Stimulated activated naive CD8-positive, alpha-beta T cell treated with anti-CD3 and anti-CD28 coated beads, Interleukin-15, amount 100 ng/mL, for 72 hours (primary cell): ENCODE measurements around the gene DNMT3L.
"Not testable (repeated sequence)": the region's sequence is repeated elsewhere in the genome, so short reads cannot be mapped to it uniquely, and the experiment has no call there.

ENCODE experiments used
- ATAC-seq: fragments of 150-1000 bp; cut with Tn5 transposase; 2 replicates; pipeline ENCODE4 v1.10.0; 2021; ENCODE audit warnings: mild to moderate bottlenecking, moderate library complexity
- DNase-seq, 2 donors: peaks; one replicate each; pipeline ENCODE4 v3.0.0; 2021 to 2022
- H3K27ac Mint-ChIP-seq, 2 donors: one replicate each; pipeline ENCODE4 v1.8.0; 2022; ENCODE audit warnings: mild to moderate bottlenecking in 2 of 2, mixed read lengths in 2 of 2, moderate library complexity in 2 of 2
- H3K27me3 Mint-ChIP-seq: one replicate; pipeline ENCODE4 v1.8.0; 2022; ENCODE audit warnings: mixed read lengths
- H3K4me1 Mint-ChIP-seq: one replicate; pipeline ENCODE4 v1.8.0; 2022; ENCODE audit warnings: mild to moderate bottlenecking, mixed read lengths
- H3K4me3 Mint-ChIP-seq, 2 donors: one replicate each; pipeline ENCODE4 v1.8.0; 2022; ENCODE audit warnings: mild to moderate bottlenecking in 2 of 2, mixed read lengths in 2 of 2, moderate library complexity in 1 of 2
- H3K9me3 Mint-ChIP-seq, 2 donors: one replicate each; pipeline ENCODE4 v1.8.0; 2022; ENCODE audit warnings: mixed read lengths in 2 of 2

Gene DNMT3L

DNA sequence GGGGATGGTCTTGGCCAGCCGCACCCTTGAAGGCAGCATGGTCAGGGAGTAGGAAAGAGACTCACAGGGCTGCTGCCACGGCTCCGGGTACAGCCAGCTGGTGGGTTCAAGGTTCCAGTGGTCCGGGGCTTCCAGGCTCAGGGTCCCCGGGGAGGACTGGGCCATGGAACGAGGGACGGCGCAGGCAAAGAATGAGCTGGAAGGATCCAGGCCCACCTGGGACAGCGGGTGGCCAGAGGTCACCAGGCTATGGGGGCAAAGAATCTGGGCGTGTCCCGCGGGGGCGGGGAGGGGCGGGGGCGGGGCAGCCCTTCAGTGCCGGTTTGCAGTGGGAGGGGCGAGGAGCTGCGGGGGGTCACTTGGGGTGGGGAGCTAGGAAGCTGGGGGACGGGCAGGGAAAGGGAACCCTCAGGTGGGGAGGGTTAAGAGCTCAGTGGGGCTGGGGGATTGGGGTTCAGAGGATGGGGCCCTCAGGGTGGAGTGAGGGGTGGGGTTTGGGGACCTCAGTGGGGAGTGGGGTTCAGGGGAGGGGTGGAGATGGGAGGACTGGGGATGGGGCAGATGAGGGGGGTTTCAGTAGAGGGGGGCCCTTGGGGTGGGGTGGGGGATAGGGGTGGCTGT, at the start of gene DNMT3L:
Gene DNMT3L (minus strand): TSS at position 223 of the 621 bp plus-strand sequence. CDS start 638 bp downstream, outside the sequence.
- H3K27ac Mint-ChIP-seq = peak within 1 kb of the TSS in 1 of 2 donors; percentile 23

DNA sequence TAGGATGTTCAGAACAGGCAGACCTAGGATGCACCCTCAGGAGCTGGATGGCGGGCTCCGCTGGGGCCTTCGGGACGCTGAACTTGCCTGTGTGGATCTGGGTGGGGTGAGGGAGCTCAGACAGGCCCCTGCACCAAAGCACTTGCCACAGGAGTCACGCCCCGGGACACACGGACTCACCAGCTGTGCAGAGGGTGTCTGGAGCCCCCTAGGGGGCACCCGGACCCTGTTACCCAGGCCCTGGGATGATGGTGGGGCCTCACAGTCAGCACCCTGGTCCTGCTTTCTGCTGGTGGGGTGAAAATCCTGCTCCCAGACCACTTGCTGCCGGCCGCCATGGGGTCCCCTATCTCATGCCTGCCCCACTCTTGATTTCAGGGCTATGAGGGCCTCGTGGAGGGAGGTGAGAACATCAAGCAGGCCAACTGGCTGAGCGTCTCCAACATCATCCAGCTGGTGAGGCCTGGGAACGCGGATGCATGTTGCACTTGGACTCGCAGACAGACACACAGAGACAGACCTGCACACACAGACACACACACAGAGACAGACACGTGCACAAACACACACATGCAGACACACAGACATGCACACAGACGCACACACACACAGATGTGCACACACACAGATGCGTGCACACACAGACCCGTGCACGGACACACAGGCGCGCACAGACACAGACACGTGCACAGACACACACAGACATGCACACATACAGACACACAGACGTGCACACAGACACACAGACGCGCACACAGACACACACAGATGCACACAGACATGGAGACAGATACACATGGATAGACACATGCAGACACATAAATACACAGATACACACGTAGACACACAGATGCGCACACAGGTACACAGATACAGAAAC, 49.2 kb upstream of the DNMT3L start:
- DNase-seq (no peak), ATAC-seq (no peak)
- peaks cover 12% of the 10 kb centered on the region for H3K4me1 Mint-ChIP-seq
- H3K9me3 Mint-ChIP-seq = no peaks in the 10 kb centered on the region
- no peaks in the 10 kb centered on the region for H3K27me3 Mint-ChIP-seq
- H3K4me3 Mint-ChIP-seq = no peak overlapping the region
- H3K27ac Mint-ChIP-seq = no peak overlapping the region

More for the DNA sequence above, at the start of gene DNMT3L:
- ATAC-seq (peak; percentile 35), DNase-seq (no peak)
- Mint-ChIP-seq H3K4me3 (no peak within 1 kb of the TSS), H3K27me3 (no peaks in the 10 kb centered on the region), H3K4me1 (no peaks in the 10 kb centered on the region), H3K9me3 (no peaks in the 10 kb centered on the region)

DNA sequence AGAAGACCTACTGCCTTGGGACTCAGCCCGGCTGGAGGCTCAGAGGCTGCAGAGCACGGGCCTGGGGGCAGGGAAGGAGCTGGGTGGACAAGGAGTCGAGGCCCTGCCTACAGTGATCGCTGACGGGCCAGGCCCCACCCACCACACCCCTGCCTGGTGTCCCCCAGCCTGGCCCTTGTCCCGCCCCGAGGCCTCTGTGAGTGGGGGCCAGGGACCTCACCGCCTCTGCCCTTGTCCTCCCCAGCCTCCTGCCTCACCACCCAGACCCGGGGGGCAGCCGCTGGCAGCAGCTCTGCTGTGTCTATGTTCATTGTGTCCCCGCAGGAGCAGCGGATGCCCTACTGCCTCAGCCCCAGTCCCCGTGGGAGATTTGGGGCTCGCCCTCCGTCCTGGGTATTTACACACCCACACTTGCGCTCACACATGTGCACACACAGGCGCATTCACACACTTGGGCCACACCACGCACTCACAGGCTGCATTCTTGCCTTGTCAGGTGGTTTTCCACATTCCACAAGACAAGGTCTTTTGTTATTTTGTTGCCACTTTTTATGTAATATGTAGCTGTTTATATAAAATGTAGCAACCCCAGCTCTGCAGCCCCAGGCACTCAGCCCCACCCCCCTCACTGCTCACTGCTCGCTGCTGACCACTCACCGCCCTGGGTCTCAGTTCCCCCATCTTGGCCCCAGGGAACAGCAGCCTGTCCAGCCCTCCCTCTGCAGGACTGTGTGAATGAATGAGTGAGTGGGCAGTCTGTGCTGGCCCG, 45.4 kb upstream of the DNMT3L start:
- Mint-ChIP-seq H3K27me3 (no peaks in the 10 kb centered on the region), H3K9me3 (no peaks in the 10 kb centered on the region), H3K4me1 (peaks cover 39% of the 10 kb centered on the region), H3K27ac (peak overlapping the region in 1 of 2 donors; percentile 85), H3K4me3 (no peak overlapping the region)
- no peak for DNase-seq
- ATAC-seq = no peak

DNA sequence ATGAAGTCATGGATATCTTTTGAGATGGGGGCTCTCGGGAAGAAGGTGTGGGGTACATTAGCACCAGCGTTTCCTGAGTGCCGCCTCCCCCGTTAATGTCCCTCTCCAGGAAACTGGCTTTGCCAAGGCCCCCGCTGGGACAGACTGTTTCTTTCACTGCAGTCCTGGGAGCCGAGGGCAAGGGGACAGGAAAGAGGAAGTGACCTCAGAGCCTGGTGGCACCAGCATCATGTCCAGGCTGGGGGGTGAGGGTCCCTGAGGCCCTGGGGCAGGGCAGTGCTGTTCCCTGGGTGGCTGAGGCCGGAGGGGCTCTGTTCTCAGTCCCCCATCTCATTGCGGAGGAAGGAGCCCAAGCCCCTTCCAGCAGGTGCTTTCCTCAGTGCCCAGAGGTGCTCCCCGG, 44.0 kb upstream of the DNMT3L start:
- H3K27ac Mint-ChIP-seq = no peak overlapping the region
- peaks cover 53% of the 10 kb centered on the region for H3K4me1 Mint-ChIP-seq
- no peak overlapping the region for H3K4me3 Mint-ChIP-seq
- H3K9me3 Mint-ChIP-seq = no peaks in the 10 kb centered on the region
- DNase-seq = no peak
- no peak for ATAC-seq
- no peaks in the 10 kb centered on the region for H3K27me3 Mint-ChIP-seq

DNA sequence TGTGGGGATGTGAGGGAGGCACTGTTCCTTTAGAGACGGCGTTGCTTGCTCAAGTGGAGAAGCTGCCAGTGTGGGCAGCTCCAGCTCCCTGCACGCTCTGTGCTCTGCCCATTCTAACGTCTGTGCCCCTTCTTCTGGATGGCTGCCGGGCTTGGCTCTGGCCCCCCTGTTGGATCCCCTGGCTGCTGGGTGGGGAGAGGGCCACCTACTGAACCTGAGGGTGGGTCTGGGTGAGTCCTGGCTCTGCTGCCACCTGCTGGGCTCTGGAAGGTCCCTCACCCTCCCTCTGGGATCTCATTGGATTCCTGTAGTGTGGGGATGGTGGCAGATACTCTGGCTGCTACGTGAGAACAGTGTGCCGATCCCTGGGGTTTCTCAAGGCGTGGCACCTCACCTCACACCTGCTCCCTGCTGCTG, 43.2 kb upstream of the DNMT3L start:
- ATAC-seq (peak; percentile 42), DNase-seq (no peak)

GRCh38 chr21:44304011-44304616, 42.4 kb upstream of the DNMT3L start:
- H3K4me3 Mint-ChIP-seq = no peak overlapping the region
- peaks cover 59% of the 10 kb centered on the region for H3K4me1 Mint-ChIP-seq
- no peak for DNase-seq
- no peaks in the 10 kb centered on the region for H3K9me3 Mint-ChIP-seq
- ATAC-seq = no peak
- H3K27ac Mint-ChIP-seq = no peak overlapping the region
- H3K27me3 Mint-ChIP-seq = no peaks in the 10 kb centered on the region

More for the DNA sequence above, 43.2 kb upstream of the DNMT3L start:
- peaks cover 55% of the 10 kb centered on the region for H3K4me1 Mint-ChIP-seq
- H3K9me3 Mint-ChIP-seq = no peaks in the 10 kb centered on the region
- H3K4me3 Mint-ChIP-seq = no peak overlapping the region
- no peaks in the 10 kb centered on the region for H3K27me3 Mint-ChIP-seq
- peak overlapping the region; percentile 27 to 86 for H3K27ac Mint-ChIP-seq

DNA sequence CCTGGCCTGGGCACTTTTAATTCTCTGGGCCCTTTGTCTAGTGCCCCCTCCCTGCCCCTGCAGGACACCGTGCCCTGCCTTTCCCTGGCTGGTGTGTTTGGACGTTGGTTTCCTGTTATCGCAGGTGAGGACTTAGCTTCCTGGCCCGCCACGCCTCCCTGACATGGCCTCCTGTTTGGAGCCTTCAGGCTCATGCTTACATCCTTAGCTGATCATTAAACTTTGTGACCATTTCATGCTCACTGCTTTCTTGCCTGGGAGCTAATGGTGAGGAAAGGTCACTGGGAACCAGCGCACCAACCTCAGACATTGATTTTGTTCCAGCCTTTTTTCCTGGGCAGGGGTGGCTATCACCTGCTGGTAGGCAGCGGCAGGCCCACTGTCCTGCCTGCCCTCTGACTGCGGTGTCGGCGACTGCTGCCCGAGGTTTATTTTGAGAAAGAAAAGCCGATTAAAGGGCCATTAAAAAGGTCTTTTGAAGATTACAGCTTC, 41.8 kb upstream of the DNMT3L start:
- ATAC-seq = no peak

DNA sequence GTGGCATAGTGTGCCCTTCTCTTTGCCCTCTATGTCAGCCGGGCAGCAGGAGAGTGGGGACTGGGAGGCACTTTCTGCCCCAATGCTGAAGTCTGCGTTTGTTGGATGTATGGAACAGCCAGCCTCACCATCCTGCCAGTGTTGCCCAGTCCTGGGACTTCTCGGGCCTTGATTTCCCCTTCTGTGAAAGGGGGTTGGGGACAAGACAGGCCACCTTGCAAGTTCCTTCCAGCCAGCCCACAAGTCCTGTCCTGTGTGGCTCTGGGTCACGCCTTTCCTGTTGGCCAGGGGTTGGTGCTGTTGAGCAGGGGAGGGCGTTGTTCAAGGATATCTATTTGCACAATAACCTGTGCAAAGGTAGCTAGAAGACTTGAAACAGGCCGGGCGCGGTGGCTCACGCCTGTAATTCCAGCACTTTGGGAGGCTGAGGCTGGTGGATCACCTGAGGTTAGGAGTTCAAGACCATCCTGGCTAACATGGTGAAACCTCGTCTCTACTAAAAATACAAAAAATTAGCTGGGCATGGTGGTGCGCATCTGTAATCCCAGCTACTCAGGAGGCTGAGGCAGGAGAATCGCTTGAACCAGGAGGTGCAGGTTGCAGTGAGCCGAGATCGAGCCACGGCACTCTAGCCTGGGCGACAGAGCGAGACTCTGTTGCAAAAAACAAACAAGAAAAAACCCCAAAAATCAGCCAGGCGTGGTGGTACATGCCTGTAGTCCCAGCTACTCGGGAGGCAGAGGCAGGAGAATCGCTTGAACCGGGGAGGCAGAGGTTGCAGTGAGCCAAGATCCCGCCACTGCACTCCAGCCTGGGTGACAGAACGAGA, 41.1 kb upstream of the DNMT3L start:
- H3K27ac Mint-ChIP-seq, H3K27me3 Mint-ChIP-seq, DNase-seq, H3K9me3 Mint-ChIP-seq, ATAC-seq: not testable (repeated sequence)
- H3K4me3 Mint-ChIP-seq = peak overlapping the region in 1 of 2 donors; percentile 91
- peaks cover 69% of the 10 kb centered on the region for H3K4me1 Mint-ChIP-seq

More for the DNA sequence above, 41.8 kb upstream of the DNMT3L start:
- no peaks in the 10 kb centered on the region for H3K9me3 Mint-ChIP-seq
- no peaks in the 10 kb centered on the region for H3K27me3 Mint-ChIP-seq
- peak overlapping the region; percentile 48 to 75 for H3K27ac Mint-ChIP-seq
- peaks cover 65% of the 10 kb centered on the region for H3K4me1 Mint-ChIP-seq
- DNase-seq = no peak
- peak overlapping the region in 1 of 2 donors; percentile 35 for H3K4me3 Mint-ChIP-seq

DNA sequence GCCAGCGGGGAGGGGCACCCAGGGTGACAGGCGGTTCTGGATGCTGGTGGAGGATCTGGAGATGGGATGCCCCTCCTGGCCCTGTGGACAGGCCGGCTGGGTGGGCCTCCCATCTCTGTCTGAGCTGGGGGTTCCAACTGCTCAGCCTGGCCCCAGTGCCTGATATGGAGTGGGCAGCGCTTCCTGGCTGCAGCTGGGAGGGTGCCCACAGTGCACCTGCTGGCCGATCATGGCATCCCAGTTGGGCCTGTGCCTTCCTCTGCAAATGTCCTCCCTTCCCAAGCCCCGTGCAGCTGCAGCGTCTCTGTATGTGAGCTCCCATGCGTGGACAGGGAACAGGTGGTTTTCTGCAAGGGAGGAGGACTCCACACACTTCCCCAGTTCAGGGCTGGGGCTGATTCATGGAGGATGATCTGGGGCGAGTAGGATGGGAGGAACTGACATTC, 40.3 kb upstream of the DNMT3L start:
- ATAC-seq = no peak
- peak overlapping the region in 1 of 2 donors; percentile 27 for H3K27ac Mint-ChIP-seq
- no peaks in the 10 kb centered on the region for H3K9me3 Mint-ChIP-seq
- H3K4me1 Mint-ChIP-seq = peaks cover 67% of the 10 kb centered on the region
- no peak for DNase-seq
- H3K27me3 Mint-ChIP-seq = no peaks in the 10 kb centered on the region
- H3K4me3 Mint-ChIP-seq = peak overlapping the region in 1 of 2 donors; percentile 91

DNA sequence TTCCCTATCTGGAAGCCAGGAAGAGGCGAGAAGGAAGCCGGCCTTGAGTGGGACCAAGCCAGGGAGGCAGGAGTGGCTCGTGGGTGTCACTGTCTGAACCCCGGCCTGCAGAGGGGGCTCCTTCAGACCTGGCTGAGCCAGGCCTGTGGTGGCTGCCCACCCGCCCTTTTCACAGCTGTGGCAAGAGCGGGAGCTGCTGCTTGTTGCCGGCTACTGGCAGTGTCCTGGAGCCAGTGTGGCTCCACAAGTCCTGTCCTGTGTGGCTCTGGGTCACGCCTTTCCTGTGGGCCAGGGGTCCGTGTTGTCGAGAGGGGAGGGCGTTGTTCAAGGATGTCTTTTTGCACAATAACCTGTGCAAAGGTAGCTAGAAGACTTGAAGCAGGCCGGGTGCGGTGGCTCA, 39.4 kb upstream of the DNMT3L start:
- peak overlapping the region; percentile 82 to 91 for H3K4me3 Mint-ChIP-seq
- no peaks in the 10 kb centered on the region for H3K27me3 Mint-ChIP-seq
- no peaks in the 10 kb centered on the region for H3K9me3 Mint-ChIP-seq
- peaks cover 68% of the 10 kb centered on the region for H3K4me1 Mint-ChIP-seq
- no peak for ATAC-seq
- H3K27ac Mint-ChIP-seq = no peak overlapping the region
- no peak for DNase-seq

DNA sequence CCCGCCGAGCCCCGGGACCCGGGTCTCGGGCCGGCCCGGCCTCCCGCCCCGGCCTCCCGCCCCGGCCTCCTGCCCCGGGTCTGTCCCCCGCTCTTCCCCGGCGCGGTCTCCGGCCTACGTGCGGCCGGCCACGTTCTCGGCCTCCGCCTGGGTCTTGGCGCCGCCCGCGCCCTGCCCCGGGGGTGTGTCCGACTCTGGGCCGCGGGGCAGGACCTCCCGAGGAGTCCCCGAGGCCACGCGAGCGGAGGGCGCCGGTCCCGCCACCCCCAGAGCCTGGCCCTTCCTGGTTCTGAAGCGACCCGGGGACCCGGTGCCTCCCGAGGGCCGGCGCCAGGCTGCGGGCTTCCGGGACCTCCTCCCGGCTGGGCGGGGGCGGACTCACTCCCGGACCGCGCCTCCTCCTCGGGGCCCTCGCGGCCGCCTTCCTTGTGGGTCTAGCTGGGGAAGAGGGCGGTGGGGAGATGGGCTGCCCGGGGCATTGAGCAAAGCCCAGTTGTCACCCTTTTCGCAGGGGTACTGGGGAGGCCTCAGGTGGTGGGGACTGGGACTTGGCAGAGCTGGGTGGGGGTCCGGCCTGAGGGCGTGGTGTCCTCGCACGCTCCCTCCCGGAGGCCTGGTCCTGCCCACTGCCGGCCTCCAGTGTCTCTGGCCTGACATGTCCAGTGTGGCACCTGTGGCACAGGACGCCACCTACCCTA, 38.7 kb upstream of the DNMT3L start:
- H3K27me3 Mint-ChIP-seq = no peaks in the 10 kb centered on the region
- no peaks in the 10 kb centered on the region for H3K9me3 Mint-ChIP-seq
- H3K27ac Mint-ChIP-seq = peak overlapping the region in 1 of 2 donors; percentile 65
- ATAC-seq = peak; percentile 39
- peak overlapping the region; percentile 82 to 91 for H3K4me3 Mint-ChIP-seq
- peaks cover 75% of the 10 kb centered on the region for H3K4me1 Mint-ChIP-seq
- DNase-seq = peak; percentile 41 to 55

- Mint-ChIP-seq H3K9me3 (no peaks in the 10 kb centered on the region), H3K27me3 (no peaks in the 10 kb centered on the region), H3K27ac (peak within 1 kb of the TSS; percentile 88 to 91), H3K4me1 (peaks cover 77% of the 10 kb centered on the region), H3K4me3 (peak within 1 kb of the TSS; percentile 87 to 91)
- peak; percentile 75 for ATAC-seq
- peak; percentile 71 for DNase-seq
These were observed 38.0 kb upstream of the DNMT3L start, which contains the start of gene PFKL for GRCh38 chr21:44299458-44300261. Gene PFKL, plus strand, starts transcription at chr21:44300053. Its CDS starts 53 bp downstream, at chr21:44300106.

DNA sequence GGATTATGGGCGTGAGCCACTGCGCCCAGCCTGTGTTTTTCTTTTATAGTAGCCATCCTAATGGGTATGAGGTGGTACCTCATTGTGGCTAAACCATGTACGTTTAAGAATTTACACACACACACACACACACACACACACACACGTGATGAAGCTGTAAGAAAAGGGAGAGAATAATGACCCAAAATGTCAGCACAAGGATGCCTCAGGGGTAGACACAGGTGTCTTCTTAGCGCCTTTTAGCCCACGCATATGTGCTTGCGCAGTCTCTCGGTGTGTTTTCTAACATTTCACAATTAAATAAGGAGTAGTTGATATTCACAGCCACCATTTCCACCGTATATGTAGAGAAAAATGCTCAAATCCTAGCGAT, 37.4 kb upstream of the DNMT3L start:
- H3K4me3 Mint-ChIP-seq = peak overlapping the region; percentile 87 to 91
- ATAC-seq (no peak), DNase-seq (peak in 1 of 2 donors; percentile 27)
- H3K9me3 Mint-ChIP-seq = no peaks in the 10 kb centered on the region
- no peaks in the 10 kb centered on the region for H3K27me3 Mint-ChIP-seq
- peaks cover 78% of the 10 kb centered on the region for H3K4me1 Mint-ChIP-seq
- H3K27ac Mint-ChIP-seq = peak overlapping the region; percentile 88 to 91
